Measurements from ENCODE around the gene ARHGEF38. TPM values are rescaled to one million over a fixed set of nuclear protein-coding genes. Genes with fewer than 3 reads are reported as not detected.
A peak's percentile ranks its signal among the peaks of the same experiment; 100 is the strongest.
"Not testable (repeated sequence)": the region's sequence is repeated elsewhere in the genome, so short reads cannot be mapped to it uniquely, and the experiment has no call there.

ARHGEF38 gene
- polyA plus RNA-seq, 6 donors from 2014 or later, result not detected

GRCh38 chr4:105603158-105603557, 50.7 kb downstream of the ARHGEF38 start:
- ATAC-seq (ENCODE audit: low read depth in 2 of 2), result no peak
- Mint-ChIP-seq H3K9me3 (no peaks in the 10 kb centered on the region), H3K27me3 (no peaks in the 10 kb centered on the region), H3K36me3 (no peaks in the 10 kb centered on the region), H3K27ac (no peak overlapping the region), H3K4me1 (no peaks in the 10 kb centered on the region), H3K4me3 (no peak overlapping the region)
- DNase-seq, result no peak

GRCh38 chr4:105605493-105605892, 53.1 kb downstream of the ARHGEF38 start:
- Mint-ChIP-seq H3K27ac (no peak overlapping the region), H3K27me3 (no peaks in the 10 kb centered on the region), H3K4me3 (no peak overlapping the region), H3K4me1 (no peaks in the 10 kb centered on the region), H3K9me3 (peaks cover 0 to 7% (median 0%) of the 10 kb centered on the region in 7 donors), H3K36me3 (no peaks in the 10 kb centered on the region)
- DNase-seq, result no peak
- no peak for ATAC-seq (ENCODE audit: low read depth in 2 of 2)

DNA sequence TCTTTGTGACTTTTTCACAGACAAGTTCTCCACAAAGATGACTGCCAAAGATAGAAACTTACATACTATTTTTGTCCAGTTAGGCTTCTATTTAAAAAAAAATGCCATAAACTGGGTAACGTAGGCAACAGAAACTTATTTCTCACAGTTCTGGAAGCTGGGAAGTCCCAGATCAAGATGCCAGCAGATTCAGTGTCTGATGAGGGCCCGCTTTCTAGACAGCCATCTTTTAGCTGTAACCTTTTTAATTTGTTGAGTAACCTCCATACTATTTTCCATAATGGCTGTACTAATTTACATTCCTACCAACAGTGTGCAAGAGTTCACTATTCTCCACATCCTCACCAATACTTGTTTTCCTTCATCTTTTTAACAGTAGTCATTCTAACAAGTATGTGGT, 55.5 kb downstream of the ARHGEF38 start:
- Mint-ChIP-seq H3K4me1 (no peaks in the 10 kb centered on the region), H3K4me3 (no peak overlapping the region), H3K27ac (peak overlapping the region in 1 of 6 donors; percentile 21), H3K27me3 (no peaks in the 10 kb centered on the region), H3K9me3 (peaks cover 0 to 7% (median 0%) of the 10 kb centered on the region in 7 donors), H3K36me3 (no peaks in the 10 kb centered on the region)
- DNase-seq, result no peak
- no peak for ATAC-seq (ENCODE audit: low read depth in 2 of 2)

DNA sequence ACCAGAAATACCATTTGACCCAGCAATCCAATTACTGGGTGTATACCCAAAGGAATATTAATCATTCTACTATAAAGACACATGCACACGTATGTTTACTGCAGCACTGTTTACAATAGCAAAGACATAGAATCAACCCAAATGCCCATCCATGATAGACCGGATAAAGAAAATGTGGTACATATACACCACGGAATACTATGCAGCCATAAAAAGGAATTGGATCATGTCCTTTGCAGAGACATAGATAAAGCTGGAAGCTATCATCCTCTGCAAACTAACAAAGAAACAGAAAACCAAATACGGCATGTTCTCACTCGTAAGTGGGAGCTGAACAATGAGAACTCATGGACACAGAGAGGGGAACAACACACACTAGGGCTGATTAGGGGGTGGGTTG, 57.4 kb downstream of the ARHGEF38 start:
- not testable (repeated sequence) for H3K36me3 Mint-ChIP-seq; H3K27me3 Mint-ChIP-seq; H3K9me3 Mint-ChIP-seq; H3K27ac Mint-ChIP-seq; ATAC-seq (ENCODE audit: low read depth in 2 of 2); DNase-seq; H3K4me1 Mint-ChIP-seq
- peak overlapping the region in 1 of 8 donors; percentile 35 for H3K4me3 Mint-ChIP-seq

DNA sequence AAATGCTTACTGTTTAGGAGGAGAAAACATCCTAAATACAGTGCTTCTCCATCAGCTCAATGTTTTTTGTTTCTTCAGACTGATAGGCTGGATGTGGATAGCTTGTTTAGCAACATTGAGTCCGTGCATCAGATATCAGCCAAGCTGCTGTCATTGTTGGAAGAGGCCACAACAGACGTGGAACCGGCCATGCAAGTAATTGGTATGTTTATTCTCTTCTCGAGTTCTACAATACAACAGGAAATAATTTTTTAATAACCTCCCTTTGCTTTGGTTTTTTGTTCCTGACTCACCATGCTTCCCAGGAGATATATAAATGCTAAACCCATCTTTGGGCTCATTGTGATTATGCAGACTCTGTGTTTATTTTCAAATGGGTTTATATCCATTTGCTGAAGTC, 60.9 kb downstream of the ARHGEF38 start:
- Mint-ChIP-seq H3K27me3 (no peaks in the 10 kb centered on the region), H3K9me3 (peaks cover 0 to 15% (median 4%) of the 10 kb centered on the region in 7 donors), H3K4me3 (no peak overlapping the region), H3K27ac (no peak overlapping the region), H3K4me1 (no peaks in the 10 kb centered on the region), H3K36me3 (no peaks in the 10 kb centered on the region)
- DNase-seq, result no peak
- ATAC-seq (ENCODE audit: low read depth in 2 of 2), result no peak

DNA sequence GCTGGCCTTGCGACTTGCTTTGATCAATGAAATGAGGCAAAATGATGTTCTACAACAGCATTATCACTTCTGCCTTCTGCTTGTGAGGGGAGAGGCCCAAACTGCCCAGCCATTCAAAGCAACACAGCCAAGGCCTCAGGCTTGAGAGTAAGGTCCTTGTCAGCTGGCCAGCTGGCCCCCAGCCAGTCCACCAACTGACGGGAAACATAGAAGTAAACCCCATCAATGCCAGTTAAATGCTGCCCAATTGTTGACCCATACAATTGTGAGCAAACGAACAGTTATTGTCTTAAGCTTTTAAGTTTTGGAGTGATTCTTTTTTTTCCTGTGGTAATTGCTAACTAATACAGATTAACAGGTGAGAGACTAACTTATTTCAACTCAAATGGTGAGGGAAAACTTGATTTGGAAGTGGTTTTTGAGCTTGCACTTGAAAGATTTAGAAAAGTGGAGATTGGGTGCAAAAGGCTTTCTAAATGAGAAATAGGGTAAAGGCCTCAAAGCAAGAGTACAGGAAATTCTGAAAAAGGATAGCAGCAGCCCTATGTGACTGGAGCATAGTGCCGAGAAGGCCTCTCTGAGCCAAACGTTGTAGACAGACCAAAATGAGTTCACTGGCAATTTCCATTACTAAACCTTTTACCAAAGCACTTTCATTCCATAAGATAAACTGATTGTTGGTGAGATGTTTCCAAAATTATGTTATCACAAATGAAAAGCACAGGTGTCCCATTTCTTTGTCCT, 66.9 kb downstream of the ARHGEF38 start:
- H3K27me3 Mint-ChIP-seq, result peaks cover 0 to 5% (median 3%) of the 10 kb centered on the region in 3 donors
- peak overlapping the region in 2 of 6 donors; percentile 26 to 53 for H3K27ac Mint-ChIP-seq
- ATAC-seq (ENCODE audit: low read depth in 2 of 2), result no peak
- DNase-seq, result no peak
- no peaks in the 10 kb centered on the region for H3K36me3 Mint-ChIP-seq
- H3K4me1 Mint-ChIP-seq, result no peaks in the 10 kb centered on the region
- peaks cover 0 to 8% (median 3%) of the 10 kb centered on the region in 7 donors for H3K9me3 Mint-ChIP-seq
- H3K4me3 Mint-ChIP-seq, result no peak overlapping the region

DNA sequence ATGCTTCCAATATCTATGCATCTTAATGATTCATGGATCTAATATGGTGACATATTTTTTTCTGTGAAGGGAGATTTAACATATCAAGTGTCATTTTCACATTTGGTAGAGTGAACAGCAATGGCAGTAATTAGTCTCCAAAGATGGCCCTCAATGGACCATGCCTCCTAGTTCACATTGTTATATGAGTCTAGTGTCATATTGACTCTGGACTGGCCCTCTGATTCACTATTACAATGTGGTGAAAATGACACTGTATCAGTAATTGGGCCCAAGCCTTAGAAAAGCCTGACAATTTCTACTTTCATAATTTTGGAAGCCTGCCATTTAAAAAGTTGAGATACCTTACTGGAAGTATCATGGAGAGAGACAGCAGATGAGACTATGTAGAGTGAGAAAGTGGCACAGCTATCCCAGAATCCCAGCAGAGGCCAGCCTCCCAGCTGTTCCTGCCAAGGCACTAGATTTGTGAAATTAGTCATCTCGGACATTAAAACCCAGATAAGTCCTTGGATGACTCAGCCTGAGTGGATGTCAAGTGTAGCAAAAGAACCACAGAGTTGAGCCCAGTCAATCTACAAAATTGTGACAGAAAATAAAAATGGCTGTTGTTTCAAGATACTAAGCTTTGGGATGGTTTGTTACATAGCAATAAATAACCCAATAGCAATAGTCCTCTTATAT, 68.4 kb downstream of the ARHGEF38 start:
- H3K27me3 Mint-ChIP-seq, result peaks cover 0 to 5% (median 3%) of the 10 kb centered on the region in 3 donors
- H3K4me3 Mint-ChIP-seq, result no peak overlapping the region
- DNase-seq (no peak), ATAC-seq (ENCODE audit: low read depth in 2 of 2) (no peak)
- no peak overlapping the region for H3K27ac Mint-ChIP-seq
- H3K4me1 Mint-ChIP-seq, result no peaks in the 10 kb centered on the region
- H3K9me3 Mint-ChIP-seq, result peaks cover 0 to 7% (median 3%) of the 10 kb centered on the region in 7 donors
- H3K36me3 Mint-ChIP-seq, result no peaks in the 10 kb centered on the region

- no peak for ATAC-seq (ENCODE audit: low read depth in 2 of 2)
- no peak for DNase-seq
- no peaks in the 10 kb centered on the region for H3K36me3 Mint-ChIP-seq
- no peak overlapping the region for H3K4me3 Mint-ChIP-seq
- H3K27ac Mint-ChIP-seq, result peak overlapping the region in 1 of 6 donors; percentile 27
- H3K4me1 Mint-ChIP-seq, result no peaks in the 10 kb centered on the region
- H3K9me3 Mint-ChIP-seq, result no peaks in the 10 kb centered on the region
- peaks cover 0 to 5% (median 3%) of the 10 kb centered on the region in 3 donors for H3K27me3 Mint-ChIP-seq
These were observed 69.8 kb downstream of the ARHGEF38 start for GRCh38 chr4:105622269-105622668.

- H3K9me3 Mint-ChIP-seq, result no peaks in the 10 kb centered on the region
These were observed 70.7 kb downstream of the ARHGEF38 start for GRCh38 chr4:105623099-105623498.

DNA sequence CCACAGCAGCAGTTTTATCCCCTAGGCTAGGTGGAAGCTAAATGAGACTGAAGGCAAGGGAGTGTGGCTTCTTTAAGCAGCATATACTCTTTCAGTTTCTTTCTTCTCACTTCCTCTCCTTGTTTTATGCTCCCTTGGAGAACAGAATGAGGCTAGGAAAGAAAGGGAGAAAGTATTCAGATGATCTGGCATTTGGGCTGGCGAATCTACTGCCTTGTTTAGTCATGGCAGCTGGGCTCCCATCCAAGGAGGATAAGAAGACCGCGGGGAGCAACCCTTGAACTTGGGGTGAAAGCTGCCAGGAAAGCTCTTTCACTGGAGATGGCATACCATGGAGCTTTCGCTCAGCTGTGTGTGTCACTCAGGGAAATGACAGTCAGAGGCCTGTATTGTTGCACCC, 72.1 kb downstream of the ARHGEF38 start:
- Mint-ChIP-seq H3K27me3 (peaks cover 0 to 11% (median 3%) of the 10 kb centered on the region in 3 donors), H3K9me3 (no peaks in the 10 kb centered on the region), H3K36me3 (no peaks in the 10 kb centered on the region), H3K27ac (peak overlapping the region in 1 of 6 donors; percentile 15), H3K4me3 (no peak overlapping the region), H3K4me1 (no peaks in the 10 kb centered on the region)
- ATAC-seq (ENCODE audit: low read depth in 2 of 2), result no peak
- DNase-seq, result no peak

More at GRCh38 chr4:105623099-105623498, 70.7 kb downstream of the ARHGEF38 start:
- Mint-ChIP-seq H3K27ac (no peak overlapping the region), H3K27me3 (peaks cover 0 to 7% (median 3%) of the 10 kb centered on the region in 3 donors), H3K36me3 (no peaks in the 10 kb centered on the region), H3K4me3 (no peak overlapping the region), H3K4me1 (no peaks in the 10 kb centered on the region)
- ATAC-seq (ENCODE audit: low read depth in 2 of 2) (no peak), DNase-seq (no peak)

DNA sequence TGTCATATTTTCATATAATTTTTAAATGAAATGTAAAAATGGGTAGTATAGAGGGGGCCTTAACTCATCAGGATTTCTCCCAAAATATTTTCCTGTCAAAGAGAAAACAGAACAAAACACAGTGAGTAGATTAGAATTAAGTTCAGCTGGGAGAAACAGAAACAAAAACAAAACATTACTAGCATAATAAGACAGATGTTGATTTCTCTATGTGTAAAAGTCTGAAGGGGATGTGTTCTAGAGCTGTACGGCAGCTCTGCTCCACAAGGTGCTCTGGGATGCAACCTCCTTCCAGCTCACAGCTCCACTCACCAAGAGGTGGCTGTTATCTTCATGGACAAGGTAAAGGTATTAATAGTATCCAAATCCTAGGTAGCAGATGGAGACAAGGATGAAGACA, 72.8 kb downstream of the ARHGEF38 start:
- Mint-ChIP-seq H3K9me3 (no peaks in the 10 kb centered on the region), H3K4me1 (no peaks in the 10 kb centered on the region), H3K4me3 (no peak overlapping the region), H3K36me3 (no peaks in the 10 kb centered on the region), H3K27me3 (peaks cover 0 to 11% (median 3%) of the 10 kb centered on the region in 3 donors), H3K27ac (no peak overlapping the region)
- no peak for ATAC-seq (ENCODE audit: low read depth in 2 of 2)
- no peak for DNase-seq

DNA sequence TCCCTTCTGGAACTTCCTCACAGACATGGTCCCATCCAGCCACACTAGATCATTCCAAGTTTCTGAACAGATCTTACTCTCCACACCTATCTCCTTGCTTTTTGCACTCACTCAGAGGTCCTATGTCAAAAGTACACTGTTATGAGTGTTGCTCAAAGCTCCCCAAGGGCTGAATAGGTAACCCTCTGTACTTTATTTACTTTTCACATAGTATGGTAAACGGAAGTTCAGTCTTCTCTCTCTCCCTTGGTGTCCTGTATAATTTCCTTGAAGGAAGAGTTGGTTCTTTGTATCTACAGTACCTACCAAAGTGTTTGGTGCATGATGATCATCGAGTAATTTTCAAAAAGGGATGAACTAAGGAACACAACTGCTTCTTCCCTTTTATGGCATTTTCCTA, 74.4 kb downstream of the ARHGEF38 start:
- Mint-ChIP-seq H3K27me3 (peaks cover 0 to 11% (median 3%) of the 10 kb centered on the region in 3 donors), H3K4me3 (no peak overlapping the region), H3K36me3 (no peaks in the 10 kb centered on the region), H3K4me1 (no peaks in the 10 kb centered on the region), H3K27ac (peak overlapping the region in 1 of 6 donors; percentile 6), H3K9me3 (no peaks in the 10 kb centered on the region)
- ATAC-seq (ENCODE audit: low read depth in 2 of 2), result no peak
- DNase-seq, result no peak

DNA sequence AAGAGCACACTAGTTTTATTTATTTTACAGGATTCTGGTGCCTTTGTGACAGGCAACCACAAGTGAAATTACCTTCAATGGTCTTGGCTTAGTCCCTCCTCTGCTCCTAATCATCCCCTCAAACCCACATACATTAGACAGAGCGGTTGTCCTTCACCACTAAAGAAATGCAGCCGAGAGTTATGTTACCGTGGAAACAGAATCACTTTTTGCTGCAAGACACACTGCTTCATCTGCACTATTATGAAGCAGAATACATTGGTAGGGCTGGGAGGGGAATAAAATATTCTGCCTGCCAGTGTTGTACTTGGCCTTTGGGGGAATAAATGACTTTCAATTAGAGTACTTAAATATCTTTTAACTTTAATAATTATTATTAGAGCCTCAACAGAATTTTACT, 75.2 kb downstream of the ARHGEF38 start:
- Mint-ChIP-seq H3K27me3 (peaks cover 0 to 11% (median 1%) of the 10 kb centered on the region in 3 donors), H3K27ac (no peak overlapping the region), H3K4me1 (no peaks in the 10 kb centered on the region), H3K36me3 (no peaks in the 10 kb centered on the region), H3K4me3 (no peak overlapping the region), H3K9me3 (no peaks in the 10 kb centered on the region)
- no peak for DNase-seq
- no peak for ATAC-seq (ENCODE audit: low read depth in 2 of 2)

Data from naive B cell (primary cell).